Inflammatory macrophage treated with lipopolysaccharide for 1 hour (primary cell): ENCODE results near the gene FXN.
"Not testable (repeated sequence)": the region's sequence is repeated elsewhere in the genome, so short reads cannot be mapped to it uniquely, and the experiment has no call there.

Experiments
- DNase-seq, 2 donors: peaks; one replicate each; pipeline ENCODE4 v3.0.0-alpha.2; 2020 to 2022

Gene FXN

DNA sequence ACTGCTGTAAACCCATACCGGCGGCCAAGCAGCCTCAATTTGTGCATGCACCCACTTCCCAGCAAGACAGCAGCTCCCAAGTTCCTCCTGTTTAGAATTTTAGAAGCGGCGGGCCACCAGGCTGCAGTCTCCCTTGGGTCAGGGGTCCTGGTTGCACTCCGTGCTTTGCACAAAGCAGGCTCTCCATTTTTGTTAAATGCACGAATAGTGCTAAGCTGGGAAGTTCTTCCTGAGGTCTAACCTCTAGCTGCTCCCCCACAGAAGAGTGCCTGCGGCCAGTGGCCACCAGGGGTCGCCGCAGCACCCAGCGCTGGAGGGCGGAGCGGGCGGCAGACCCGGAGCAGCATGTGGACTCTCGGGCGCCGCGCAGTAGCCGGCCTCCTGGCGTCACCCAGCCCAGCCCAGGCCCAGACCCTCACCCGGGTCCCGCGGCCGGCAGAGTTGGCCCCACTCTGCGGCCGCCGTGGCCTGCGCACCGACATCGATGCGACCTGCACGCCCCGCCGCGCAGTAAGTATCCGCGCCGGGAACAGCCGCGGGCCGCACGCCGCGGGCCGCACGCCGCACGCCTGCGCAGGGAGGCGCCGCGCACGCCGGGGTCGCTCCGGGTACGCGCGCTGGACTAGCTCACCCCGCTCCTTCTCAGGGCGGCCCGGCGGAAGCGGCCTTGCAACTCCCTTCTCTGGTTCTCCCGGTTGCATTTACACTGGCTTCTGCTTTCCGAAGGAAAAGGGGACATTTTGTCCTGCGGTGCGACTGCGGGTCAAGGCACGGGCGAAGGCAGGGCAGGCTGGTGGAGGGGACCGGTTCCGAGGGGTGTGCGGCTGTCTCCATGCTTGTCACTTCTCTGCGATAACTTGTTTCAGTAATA lies at the start of gene FXN:
FXN (plus strand) TSS at position 315 of the 871 bp plus-strand sequence; CDS start at position 346, 31 bp downstream.
- DNase-seq = peak; percentile 66 to 83

DNA sequence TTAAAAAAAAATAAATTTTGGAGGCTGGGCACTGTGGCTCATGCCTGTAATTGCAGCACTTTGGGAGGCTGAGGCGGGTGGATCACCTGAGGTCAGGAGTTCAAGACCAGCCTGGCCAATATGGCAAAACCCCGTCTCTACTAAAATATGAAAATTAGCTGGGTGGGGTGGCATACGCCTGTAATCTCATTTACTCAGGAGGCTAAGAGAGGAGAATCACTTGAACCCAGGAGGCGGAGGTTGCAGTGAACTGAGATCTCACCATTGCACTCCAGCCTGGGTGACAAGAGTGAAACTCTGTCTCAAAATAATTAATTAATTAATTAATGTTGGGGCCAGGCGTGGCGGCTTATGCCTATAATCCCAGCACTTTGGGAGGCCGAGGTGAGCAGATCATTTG lies 48.6 kb upstream of the FXN start:
- DNase-seq = not testable (repeated sequence)

DNA sequence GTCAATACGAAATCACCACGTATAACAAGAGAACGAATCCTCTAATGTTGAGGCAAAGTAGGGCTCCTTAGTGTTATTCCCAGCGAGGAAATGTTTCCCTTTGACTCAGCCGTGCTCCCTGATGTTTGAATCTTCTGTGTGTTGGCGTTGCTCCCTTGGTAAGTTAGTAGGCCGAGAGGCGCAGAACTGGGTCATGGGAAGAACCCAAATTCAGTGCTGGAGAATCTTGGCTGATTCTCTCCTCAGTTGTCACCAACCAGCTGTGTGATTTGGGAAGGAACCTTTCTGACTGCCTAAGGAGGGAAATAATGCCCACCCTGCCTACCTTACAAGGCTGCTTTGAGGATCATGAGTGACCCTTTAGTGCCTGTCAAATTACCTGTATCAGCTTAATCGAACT lies 44.1 kb upstream of the FXN start:
- DNase-seq = no peak

DNA sequence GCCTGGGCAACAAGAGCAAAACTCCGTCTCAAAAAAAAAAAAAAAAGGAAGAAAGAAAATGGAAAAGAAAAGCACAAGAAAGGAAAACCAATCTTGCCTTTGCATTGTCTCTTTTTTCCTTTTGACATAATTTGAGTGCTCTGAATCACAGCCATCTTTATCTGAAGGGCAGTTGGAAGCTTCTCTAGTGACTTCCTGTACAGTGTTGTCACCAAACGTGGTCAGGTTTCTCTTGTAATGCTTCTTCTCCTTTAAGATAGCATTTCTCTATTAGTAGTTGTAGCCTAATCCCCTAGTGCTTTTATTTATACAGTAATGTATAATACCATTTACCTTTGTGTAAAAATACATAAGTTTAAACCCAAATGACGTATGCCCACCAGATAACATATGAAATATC lies 39.8 kb upstream of the FXN start:
- peak in 1 of 2 donors; percentile 35 for DNase-seq

DNA sequence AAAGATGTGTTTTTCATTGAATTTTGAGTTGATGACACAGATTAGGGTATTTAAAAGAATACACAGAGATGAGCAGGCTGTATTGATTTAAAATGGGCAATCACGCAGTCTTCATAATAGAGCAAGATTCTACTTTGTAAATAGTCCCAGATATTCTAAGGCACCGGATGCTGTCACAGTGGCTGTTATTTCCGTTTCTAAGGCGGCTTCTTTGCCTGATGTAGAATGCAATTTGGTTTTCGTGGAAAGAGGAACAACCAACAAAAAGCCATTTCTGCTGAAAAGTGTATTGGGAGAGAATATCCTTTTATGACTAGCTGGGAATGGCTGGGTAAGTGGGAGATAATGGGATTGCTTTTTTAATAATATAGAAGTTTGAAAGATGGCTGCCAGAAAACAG lies 39.1 kb upstream of the FXN start:
- DNase-seq = peak; percentile 35 to 53

DNA sequence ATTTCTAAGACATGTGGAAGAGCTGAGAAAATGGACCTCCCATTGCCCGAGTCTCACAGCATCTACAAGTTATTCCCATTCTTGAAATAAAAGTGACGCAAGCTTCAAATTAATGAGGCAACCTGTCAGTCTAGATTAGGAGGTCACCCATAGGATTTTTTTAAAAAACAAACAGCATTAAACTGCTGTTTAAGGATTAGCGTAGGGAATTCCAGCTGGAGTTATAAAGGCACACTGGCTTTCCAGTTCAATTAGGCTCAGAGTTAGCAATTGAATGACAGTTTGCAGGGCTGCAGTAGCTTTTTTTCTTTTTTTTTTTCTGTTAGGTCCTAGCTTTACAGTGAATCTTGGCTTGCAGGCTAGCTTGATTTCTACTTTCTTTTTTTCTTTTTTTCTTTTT lies 37.9 kb upstream of the FXN start:
- DNase-seq = no peak

DNA sequence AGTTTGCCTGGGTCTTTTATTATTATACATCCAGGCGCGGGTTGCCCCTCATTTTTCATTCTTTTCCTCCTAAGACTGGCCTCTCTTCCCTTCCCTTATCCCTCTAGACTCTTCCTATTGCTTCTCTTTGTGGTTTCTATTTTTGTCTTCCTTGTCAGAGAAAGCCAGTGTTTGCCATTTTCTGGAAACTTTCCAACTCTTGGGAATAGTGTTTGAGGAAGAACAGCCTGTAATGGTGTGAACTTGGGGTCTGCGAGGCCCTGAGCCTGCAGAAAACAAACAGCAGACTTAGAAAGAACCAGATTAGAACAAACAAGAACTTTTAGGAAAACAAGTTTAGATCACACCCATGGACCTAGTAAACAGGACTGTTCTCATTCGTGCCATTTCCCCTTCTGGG lies 37.2 kb upstream of the FXN start:
- no peak for DNase-seq

DNA sequence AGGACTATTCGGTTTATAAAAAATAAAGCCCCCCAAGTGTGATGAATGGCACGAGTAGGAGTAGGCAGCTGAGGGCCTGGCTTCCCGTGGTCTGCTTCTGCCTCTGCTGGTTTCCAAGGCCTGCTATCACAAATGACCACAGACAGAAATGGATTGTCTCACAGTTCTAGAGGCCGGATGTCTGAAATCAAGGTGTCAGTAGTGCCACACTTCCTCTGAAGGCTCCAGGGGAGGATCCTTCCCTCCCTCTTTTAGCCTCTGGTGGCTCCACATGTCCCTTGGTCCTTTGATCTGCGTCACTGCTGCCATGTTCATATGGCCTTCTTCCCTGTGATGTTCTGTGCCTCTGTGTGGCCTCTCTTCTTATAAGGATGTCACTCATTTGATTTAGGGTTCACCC lies 36.7 kb upstream of the FXN start:
- no peak for DNase-seq

DNA sequence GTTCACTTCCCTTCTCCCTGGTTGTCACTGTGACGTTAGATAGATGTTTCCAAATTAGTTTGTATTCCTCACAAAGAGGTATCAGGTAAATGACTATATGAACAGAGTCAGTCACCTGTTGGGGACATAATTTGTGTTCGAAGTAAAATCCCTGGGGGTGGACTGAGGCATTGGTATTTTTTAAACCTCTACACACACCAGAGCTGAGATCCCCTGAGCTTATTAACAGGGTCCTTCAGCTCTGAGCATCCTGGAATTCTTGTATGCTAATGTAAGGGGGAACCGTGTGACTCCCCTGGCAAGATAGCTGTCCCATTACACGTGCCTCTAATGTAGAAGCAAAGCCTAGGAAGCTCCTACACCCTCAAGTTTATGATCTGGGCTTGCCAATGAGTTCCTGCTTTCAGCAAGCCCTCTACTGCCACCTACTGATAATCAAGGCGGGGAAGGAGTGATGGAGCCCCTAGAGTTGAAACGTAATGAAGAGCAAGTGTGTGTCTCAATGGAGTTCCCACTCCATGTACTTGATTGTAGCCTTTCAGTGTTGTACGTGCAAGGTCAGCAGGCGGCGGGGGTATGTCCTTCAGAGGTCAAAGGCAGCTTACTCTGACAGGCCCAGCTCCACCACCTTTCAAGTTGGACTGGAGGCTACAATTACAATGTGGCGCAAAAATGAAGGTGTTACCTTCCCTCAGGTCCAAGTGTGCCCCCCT lies 36.0 kb upstream of the FXN start:
- DNase-seq = peak; percentile 61 to 89

DNA sequence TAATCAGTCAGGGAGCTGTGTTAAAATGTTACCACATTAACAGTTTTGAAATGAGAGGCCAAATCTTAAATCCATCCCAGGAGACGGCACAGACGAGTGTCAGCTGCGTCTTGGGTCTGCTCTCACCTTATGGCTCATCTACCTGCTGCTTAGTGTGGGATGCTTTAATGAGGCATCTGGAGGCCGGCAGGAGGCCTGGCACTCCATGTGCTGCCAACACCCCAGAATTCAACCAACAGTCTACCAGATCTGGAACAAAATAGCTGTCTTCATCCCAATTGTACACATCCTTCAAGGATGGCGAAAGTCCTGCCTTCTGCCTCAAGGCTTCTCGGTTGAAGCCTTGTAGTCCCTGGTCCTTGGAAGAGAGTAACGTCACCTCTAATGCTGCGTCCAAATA lies 33.6 kb upstream of the FXN start:
- no peak for DNase-seq

DNA sequence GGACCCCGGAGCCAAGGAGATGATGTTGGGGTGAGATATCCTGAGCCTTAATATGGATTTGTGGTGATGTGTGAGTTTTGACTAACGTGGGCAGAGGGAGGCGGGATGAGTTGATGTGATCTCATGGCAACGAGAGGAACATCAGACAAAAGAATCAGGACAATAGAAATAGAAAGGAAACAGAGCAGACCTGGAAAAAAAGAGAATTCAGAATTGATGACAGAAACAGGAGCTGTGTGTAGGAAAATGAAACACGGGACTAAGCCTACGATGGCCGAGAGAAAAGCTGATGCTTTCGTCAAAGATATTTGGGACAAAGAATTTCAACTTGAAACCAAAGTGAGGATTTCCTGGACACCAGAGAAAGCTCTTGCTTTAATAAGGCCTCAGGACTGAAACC lies 32.5 kb upstream of the FXN start:
- no peak for DNase-seq

DNA sequence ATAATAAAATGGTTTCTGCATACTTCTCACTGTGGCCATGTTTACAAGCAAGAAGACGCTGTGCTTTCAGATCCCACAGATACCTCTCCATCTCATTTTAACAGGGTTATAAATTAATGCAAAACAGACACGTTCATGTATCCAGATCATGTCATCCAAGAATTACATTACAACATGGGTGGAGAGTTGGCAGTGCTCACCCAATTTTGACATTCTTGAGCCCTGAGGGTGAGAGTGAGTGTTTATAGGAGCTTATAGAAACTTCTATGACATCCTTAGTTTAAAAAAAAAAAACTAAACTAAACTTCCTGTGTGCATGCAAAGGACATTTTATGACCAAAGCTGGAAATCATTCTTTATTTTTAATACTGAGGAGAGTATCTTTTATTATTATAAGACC lies 30.7 kb upstream of the FXN start:
- DNase-seq = no peak

DNA sequence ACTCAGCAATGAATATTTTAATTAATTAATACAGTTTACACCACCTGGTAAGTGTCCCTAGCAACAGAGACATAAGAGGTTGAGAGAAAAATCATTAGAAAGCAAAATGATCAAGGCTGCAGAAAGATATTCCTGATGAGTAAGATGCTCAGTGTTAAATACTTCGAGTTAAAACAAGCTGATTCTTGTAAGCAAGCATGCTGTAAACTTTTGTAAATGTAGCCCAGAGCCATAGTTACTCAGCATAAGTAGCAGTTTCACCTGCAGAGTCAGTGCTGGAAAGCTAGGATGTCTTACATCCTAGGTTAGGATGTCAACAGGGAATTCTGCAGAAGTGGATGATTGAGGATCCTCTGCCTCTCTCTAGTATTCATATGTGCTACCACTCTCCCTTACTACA lies 25.8 kb upstream of the FXN start:
- DNase-seq = no peak

DNA sequence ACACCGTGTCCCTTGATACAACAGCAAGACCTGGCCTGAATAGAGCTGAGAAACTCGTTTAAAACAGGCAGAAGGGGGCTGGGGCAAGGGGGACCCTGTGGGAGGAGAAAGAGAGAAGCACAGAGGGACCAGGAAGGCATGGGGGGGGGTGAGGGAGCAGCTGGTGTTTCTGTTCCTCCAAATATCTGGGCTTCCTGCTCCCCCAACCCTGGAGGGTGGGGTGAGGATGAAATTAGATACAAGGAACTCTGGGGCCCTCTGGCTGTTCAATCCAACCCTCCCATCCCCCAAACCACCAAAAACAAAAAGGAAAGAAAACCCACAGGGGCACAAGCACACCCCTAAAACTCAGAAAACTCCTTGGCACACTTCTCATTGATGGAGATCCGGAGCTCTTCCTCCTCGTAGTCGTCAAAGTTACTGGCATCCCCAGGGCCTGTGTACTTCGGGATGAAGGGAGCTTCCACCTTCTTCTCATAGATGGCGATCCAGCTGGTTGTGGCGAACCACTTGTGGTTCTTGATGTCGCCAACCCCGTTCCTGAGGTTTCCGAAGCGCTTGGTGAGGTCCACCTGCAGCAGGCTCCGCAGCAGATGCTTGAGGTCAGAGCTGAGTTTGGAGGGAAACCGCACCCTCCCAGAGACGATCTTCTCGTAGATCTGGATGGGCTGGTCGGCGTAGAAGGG lies 22.7 kb upstream of the FXN start:
- DNase-seq = no peak

DNA sequence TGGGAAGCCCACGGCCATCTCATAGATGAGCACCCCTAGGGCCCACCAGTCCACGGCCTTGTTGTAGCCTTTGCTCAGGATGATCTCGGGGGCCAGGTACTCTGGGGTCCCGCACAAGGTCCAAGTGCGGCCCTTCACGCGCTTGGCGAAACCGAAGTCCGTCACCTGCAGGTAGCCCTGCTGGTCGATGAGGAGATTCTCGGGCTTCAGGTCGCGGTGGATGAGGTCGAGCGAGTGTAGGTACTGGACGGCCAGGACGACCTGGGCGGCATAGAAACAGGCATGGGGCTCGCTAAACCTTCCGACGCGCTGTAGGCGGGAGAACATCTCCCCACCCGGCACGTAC lies 22.2 kb upstream of the FXN start:
- no peak for DNase-seq

DNA sequence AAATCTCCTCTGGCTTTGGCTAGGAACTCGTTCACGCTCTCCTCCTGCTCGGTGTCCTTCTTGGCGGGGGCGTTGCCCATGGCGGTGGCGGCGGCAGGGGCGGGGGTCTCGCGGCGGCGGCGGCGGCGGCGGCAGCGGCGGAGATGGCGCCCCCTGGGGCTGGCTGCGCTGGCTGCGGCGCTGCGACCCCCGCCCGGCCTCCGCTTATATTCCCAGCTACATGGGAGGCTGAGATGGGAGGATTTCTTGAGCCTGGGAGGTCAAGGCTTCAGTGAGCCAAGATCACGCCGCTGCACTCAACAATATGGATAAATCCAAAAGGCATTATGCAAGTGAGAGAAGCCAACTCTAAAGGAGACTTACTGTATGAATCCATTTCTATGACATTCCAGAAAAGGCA lies 21.5 kb upstream of the FXN start, which contains the start of gene PRKACG:
PRKACG (minus strand) TSS at position 101 of the 400 bp plus-strand sequence; CDS start at position 80, 21 bp downstream.
- no peak for DNase-seq

DNA sequence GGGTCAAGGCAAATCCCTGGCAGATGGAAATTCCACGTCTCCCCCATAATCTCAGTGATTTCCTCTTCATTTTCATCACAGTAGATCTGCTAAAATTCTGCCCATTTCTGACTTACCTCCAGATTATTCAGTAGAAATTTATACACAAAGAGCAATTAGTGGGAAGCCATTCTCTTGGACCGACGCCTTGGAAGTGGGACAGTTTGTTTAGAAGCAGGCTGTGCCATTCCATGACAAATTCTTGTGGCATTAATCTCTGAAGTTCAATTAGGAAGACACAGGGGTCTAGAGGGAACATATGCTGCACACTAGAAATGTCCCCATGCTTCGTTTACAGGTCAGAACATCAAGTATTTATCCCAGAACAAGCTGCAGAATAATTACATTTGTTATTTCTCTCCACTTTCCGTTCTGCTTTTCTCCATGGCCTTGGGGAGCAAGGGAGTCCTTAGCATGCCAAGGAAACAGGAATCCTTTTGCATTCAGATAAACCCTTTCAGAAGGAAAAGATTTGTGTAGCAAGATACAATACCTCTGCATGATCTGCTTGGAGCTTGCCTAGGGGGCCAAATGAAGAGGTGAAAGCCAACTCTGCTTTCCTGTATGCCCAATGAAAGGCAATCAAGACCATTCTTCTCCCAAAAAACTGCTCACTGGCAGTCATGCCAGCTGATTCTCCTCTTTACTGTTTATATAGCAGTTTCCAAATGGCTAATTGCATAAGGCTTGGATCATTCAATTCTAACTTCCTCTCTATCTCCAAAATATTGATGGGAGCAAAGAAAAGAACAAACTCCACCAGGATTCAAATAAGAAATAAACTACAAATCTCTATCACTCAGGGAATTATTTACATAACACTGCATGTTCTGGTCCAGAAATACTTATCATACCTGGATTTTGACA lies 19.1 kb upstream of the FXN start:
- no peak for DNase-seq

DNA sequence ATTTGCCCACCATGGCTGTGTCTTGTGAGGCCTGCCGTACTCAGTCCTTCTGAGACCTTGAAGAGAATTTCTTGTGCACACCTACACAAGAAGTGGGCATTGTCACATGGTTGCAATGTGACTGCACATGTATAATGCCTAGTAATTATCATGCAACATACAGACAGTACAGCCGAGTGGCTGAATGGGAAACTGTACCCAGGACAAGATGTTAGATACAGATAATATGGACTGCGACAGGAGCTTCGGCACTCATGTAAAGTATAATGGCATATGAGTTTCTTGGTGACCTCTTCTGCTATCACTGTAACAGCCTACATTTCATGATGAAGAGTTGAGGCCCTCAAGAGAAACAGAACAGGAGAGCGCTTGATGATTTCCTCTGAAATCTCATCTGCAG lies 16.8 kb upstream of the FXN start:
- peak in 1 of 2 donors; percentile 8 for DNase-seq

DNA sequence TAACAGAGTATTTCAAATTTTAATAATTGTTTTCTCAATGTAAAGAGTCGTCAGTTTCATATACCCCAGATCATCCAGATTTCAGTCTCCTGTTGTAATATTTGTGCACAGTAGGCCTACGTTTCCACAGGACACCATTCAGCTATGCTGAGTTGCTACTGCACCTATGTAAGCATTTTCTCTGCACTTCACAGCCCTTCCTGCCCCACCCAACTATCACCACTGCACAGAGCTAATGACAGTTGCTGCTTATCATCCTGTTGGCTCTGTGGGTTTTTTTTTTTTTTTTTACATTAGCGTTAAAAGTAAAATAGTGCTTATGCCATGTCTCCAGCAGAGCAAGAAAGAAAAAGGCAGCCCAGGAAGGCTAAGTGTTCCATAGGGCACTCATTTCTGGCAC lies 15.7 kb upstream of the FXN start:
- DNase-seq = no peak

DNA sequence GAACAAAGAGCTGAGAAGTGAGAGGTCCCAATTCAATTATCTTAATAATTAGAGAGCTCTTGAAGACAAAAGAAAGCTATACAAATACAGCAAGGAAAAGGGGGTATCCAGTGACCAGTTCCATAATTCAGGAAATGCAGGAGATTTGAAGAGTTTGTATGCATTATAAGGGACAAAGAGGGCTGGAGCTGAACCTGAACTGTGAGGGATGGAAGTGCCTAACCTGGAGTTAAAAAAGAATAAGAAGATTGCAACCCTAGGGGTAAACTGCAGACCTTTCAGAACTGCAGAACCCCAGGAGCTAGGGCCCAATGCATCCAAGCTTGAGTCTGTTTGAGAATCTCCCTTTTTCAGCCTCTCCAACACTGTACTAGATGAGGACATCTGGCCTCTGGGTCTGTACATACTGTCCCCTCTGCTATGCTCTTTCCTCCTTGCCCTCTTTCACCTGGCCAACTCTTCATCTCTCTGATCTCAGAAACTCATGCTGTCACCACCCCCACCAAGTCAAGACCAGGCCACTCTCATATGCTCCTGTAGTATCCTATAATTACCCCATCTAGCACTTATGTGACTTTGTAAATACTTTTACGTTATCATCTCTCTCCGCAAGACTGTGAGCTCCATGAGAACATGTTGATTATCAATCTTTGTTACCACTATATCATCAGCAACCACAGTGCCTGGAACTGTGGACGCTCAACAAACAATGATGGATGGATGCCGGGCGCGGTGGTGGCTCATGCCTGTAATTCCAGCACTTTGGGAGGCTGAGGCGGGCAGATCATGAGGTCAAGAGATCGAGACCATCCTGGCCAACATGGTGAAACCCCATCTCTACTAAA lies 15.0 kb upstream of the FXN start:
- no peak for DNase-seq

DNA sequence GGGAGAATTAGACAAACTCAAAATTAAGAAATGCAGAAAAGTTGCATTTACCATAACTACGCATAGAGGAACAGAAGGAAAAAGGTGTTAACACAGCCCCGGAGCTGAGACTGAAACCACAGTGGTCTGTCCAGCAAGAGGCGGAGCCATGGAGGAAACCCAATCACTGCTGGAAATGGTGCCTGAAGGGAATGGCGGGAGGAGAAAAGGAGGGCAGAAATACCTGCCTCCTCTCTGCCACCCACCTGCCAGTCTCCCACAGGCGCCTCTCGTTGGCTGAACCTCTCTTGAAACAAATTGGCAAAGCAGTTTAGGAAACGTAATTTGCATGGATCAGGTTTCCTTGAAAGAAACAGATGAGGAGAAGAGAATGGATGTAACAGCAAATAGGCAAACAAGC lies 11.9 kb upstream of the FXN start:
- DNase-seq = no peak
